H9 (cell line): ENCODE measurements around the gene CEP83. TPM values are rescaled to one million over a fixed set of nuclear protein-coding genes. Genes with fewer than 3 reads are reported as not detected.

ENCODE experiments used
- DNase-seq: peaks from one replicate; pipeline ENCODE4 v3.0.0-alpha.2; 2017
- H2AFZ ChIP-seq: one replicate; pipeline ENCODE4 v1.6.1; 2013; ENCODE audit warnings: mild to moderate bottlenecking, low read length, control low read depth, moderate library complexity
- H2AK5ac ChIP-seq: 2 replicates; pipeline ENCODE4 v1.6.1; 2013; ENCODE audit warnings: low read length, control low read depth, mixed read lengths; ENCODE audit not compliant: insufficient read length
- H2BK120ac ChIP-seq: one replicate; pipeline ENCODE4 v1.6.1; 2013; ENCODE audit warnings: low read depth, mild to moderate bottlenecking, low read length, control low read depth, inconsistent platforms; ENCODE audit not compliant: poor library complexity, severe bottlenecking
- H2BK12ac ChIP-seq: 2 replicates; pipeline ENCODE4 v1.6.1; 2013; ENCODE audit warnings: low read length, control low read depth, mixed read lengths, low read depth; ENCODE audit not compliant: insufficient read length
- H2BK15ac ChIP-seq: 2 replicates; pipeline ENCODE4 v1.6.1; 2013; ENCODE audit warnings: low read depth, low read length, control low read depth
- H2BK20ac ChIP-seq: one replicate; pipeline ENCODE4 v1.6.1; 2013; ENCODE audit warnings: low read depth, mild to moderate bottlenecking, low read length, control low read depth, inconsistent platforms; ENCODE audit not compliant: poor library complexity, severe bottlenecking
- H2BK5ac ChIP-seq: 2 replicates; pipeline ENCODE4 v1.6.1; 2013; ENCODE audit warnings: low read length, control low read depth, mixed read lengths; ENCODE audit not compliant: insufficient read length
- H3K14ac ChIP-seq: 2 replicates; pipeline ENCODE4 v1.6.1; 2013; ENCODE audit warnings: low read length, control low read depth; ENCODE audit not compliant: insufficient read depth
- H3K18ac ChIP-seq: 2 replicates; pipeline ENCODE4 v1.6.1; 2013; ENCODE audit warnings: low read depth, mild to moderate bottlenecking, mixed read lengths, low read length, control low read depth; ENCODE audit not compliant: insufficient read length
- H3K23ac ChIP-seq: 2 replicates; pipeline ENCODE4 v1.6.1; 2013; ENCODE audit warnings: low read length, control low read depth, mixed read lengths, low read depth; ENCODE audit not compliant: insufficient read length
- H3K23me2 ChIP-seq: 2 replicates; pipeline ENCODE4 v1.6.1; 2013; ENCODE audit warnings: low read depth, mild to moderate bottlenecking, mixed read lengths, low read length, control low read depth; ENCODE audit not compliant: insufficient read length, poor library complexity, severe bottlenecking
- H3K27ac ChIP-seq: 2 replicates; pipeline ENCODE4 v1.5.1; 2013; ENCODE audit warnings: low read length, control low read depth, mixed read lengths, low read depth; ENCODE audit not compliant: insufficient read length
- H3K27me3 ChIP-seq: 2 replicates; pipeline ENCODE4 v1.6.1; 2013; ENCODE audit warnings: low read length, control low read depth, inconsistent platforms; ENCODE audit not compliant: insufficient read depth
- H3K4ac ChIP-seq: 2 replicates; pipeline ENCODE4 v1.6.1; 2013; ENCODE audit warnings: low read depth, mild to moderate bottlenecking, control low read depth, inconsistent platforms, low read length, moderate library complexity
- H3K4me1 ChIP-seq: 2 replicates; pipeline ENCODE4 v1.6.1; 2013; ENCODE audit warnings: low read length, control low read depth, inconsistent platforms; ENCODE audit not compliant: insufficient read depth
- H3K4me2 ChIP-seq: 2 replicates; pipeline ENCODE4 v1.6.1; 2013; ENCODE audit warnings: low read length, control low read depth, mixed read lengths; ENCODE audit not compliant: insufficient read length, insufficient read depth
- H3K56ac ChIP-seq: 2 replicates; pipeline ENCODE4 v1.6.1; 2013; ENCODE audit warnings: low read depth, mild to moderate bottlenecking, mixed read lengths, low read length, control low read depth; ENCODE audit not compliant: insufficient read length
- H3K79me1 ChIP-seq: 2 replicates; pipeline ENCODE4 v1.6.1; 2013; ENCODE audit warnings: low read depth, mild to moderate bottlenecking, moderate library complexity, low read length, control low read depth, inconsistent platforms; ENCODE audit not compliant: insufficient read depth, poor library complexity, severe bottlenecking
- H3K79me2 ChIP-seq: 2 replicates; pipeline ENCODE4 v1.6.1; 2013; ENCODE audit warnings: low read length, control low read depth, inconsistent platforms; ENCODE audit not compliant: insufficient read depth
- H3K9ac ChIP-seq: 2 replicates; pipeline ENCODE4 v1.6.1; 2013; ENCODE audit warnings: low read length, control low read depth, mixed read lengths; ENCODE audit not compliant: insufficient read length; ENCODE audit errors: extremely low read depth
- H3K9me3 ChIP-seq: one replicate; pipeline ENCODE4 v1.6.1; 2013; ENCODE audit warnings: low read depth, low read length, inconsistent platforms; ENCODE audit not compliant: control insufficient read depth
- H3T11ph ChIP-seq: one replicate; pipeline ENCODE4 v1.6.1; 2013; ENCODE audit warnings: mild to moderate bottlenecking, low read length, control low read depth, inconsistent platforms
- H4K20me1 ChIP-seq: one replicate; pipeline ENCODE4 v1.6.1; 2013; ENCODE audit not compliant: control insufficient read depth, insufficient read length, insufficient read depth
- H4K5ac ChIP-seq: 2 replicates; pipeline ENCODE4 v1.6.1; 2013; ENCODE audit warnings: low read depth, mild to moderate bottlenecking, mixed read lengths, low read length, control low read depth; ENCODE audit not compliant: insufficient read length
- H4K8ac ChIP-seq: replicated peaks from 2 replicates; pipeline ENCODE4 v1.6.1; 2013; ENCODE audit warnings: low read length, control low read depth, mixed read lengths, low read depth; ENCODE audit not compliant: insufficient read length
- H4K91ac ChIP-seq: 2 replicates; pipeline ENCODE4 v1.6.1; 2013; ENCODE audit warnings: low read depth, mild to moderate bottlenecking, moderate library complexity, mixed read lengths, low read length, control low read depth; ENCODE audit not compliant: insufficient read length
- H3K27ac Mint-ChIP-seq, 3 experiments: 2 replicates in 2 of 3; 3 replicates in 1 of 3; pipeline ENCODE4 v1.8.0; 2020 to 2021; ENCODE audit warnings: mixed read lengths in 3 of 3, mild to moderate bottlenecking in 1 of 3, moderate library complexity in 1 of 3
- H3K27me3 Mint-ChIP-seq: 2 replicates; pipeline ENCODE4 v1.8.0; 2021; ENCODE audit warnings: low read depth, mild to moderate bottlenecking, moderate library complexity, mixed read lengths
- H3K36me3 Mint-ChIP-seq, 3 experiments: 2 replicates in 2 of 3; 3 replicates in 1 of 3; pipeline ENCODE4 v1.8.0; 2020 to 2021; ENCODE audit warnings: low read depth in 3 of 3, mixed read lengths in 3 of 3; ENCODE audit not compliant: insufficient read depth in 1 of 3
- H3K4me1 Mint-ChIP-seq, 2 experiments: 2 replicates each; pipeline ENCODE4 v1.8.0; 2020; ENCODE audit warnings: mixed read lengths in 2 of 2
- H3K4me3 Mint-ChIP-seq, 2 experiments: 2 replicates in 1 of 2; 3 replicates in 1 of 2; pipeline ENCODE4 v1.8.0; 2020 to 2021; ENCODE audit warnings: mild to moderate bottlenecking in 2 of 2, mixed read lengths in 2 of 2, moderate library complexity in 1 of 2
- H3K9me3 Mint-ChIP-seq, 2 experiments: 2 replicates in 1 of 2; 3 replicates in 1 of 2; pipeline ENCODE4 v1.8.0; 2020; ENCODE audit warnings: mild to moderate bottlenecking in 2 of 2, mixed read lengths in 2 of 2, moderate library complexity in 1 of 2
- CTCF ChIP-seq: fragments of 200-600 bp; sonication (generic); conservative IDR thresholded peaks from 3 replicates; pipeline ENCODE4 v1.8.0; 2021; ENCODE audit warnings: antibody characterized with exemption, mild to moderate bottlenecking
- WGBS: extraction: QIAGEN DNeasy Blood & Tissue Kit; methylation state at CpG from one replicate; pipeline ENCODE4 v1.1.7; 2013; ENCODE audit warnings: missing lambda C conversion rate, low lambda C conversion rate, mixed read lengths; ENCODE audit not compliant: insufficient read length; ENCODE audit errors: extremely low coverage; 5-methylcytosine and 5-hydroxymethylcytosine counted together
- total RNA-seq: library from RNA; stranded (reverse); gene quantifications from 2 replicates; pipeline ENCODE4 v1.2.1, GENCODE V29; 2021

Gene CEP83
- total RNA-seq, 1 experiment from 2014 or later: 26.5 TPM

- DNase-seq: no peak
- Histone ChIP-seq H3K23ac (no peak overlapping the region), H4K91ac (no peak overlapping the region), H3K4me1 (no peaks in the 10 kb centered on the region), H3K27me3 (no peaks in the 10 kb centered on the region), H3K4me2 (no peak overlapping the region), H3K9me3 (no peaks in the 10 kb centered on the region), H2BK5ac (no peak overlapping the region), H2BK15ac (no peak overlapping the region), H3K27ac (no peak overlapping the region), H3K4ac (no peak overlapping the region), H2BK12ac (no peak overlapping the region), H2BK120ac (no peak overlapping the region), H4K5ac (no peak overlapping the region), H4K20me1 (no peaks in the 10 kb centered on the region), H3K9ac (no peak overlapping the region), H3K14ac (no peak overlapping the region), H4K8ac (no peak overlapping the region), H2BK20ac (no peak overlapping the region), H3T11ph (no peak overlapping the region), H3K18ac (no peak overlapping the region), H3K79me1 (peaks cover 3% of the 10 kb centered on the region), H2AFZ (no peak overlapping the region), H2AK5ac (no peak overlapping the region), H3K23me2 (no peaks in the 10 kb centered on the region), H3K56ac (no peak overlapping the region), H3K79me2 (peaks cover 5% of the 10 kb centered on the region; the same call in 1 of the 2 replicates)
- Mint-ChIP-seq H3K36me3 (peaks cover 13 to 22% (median 22%) of the 10 kb centered on the region in 3 experiments), H3K27me3 (no peaks in the 10 kb centered on the region), H3K27ac (no peak overlapping the region), H3K4me3 (no peak overlapping the region), H3K9me3 (peaks cover 14 to 15% of the 10 kb centered on the region in 2 experiments), H3K4me1 (peaks cover 3 to 6% of the 10 kb centered on the region in 2 experiments; a peak in 3 of 4 replicates)
- no CpG with 5 or more reads among the region's 1 CpG for WGBS
- TF ChIP-seq CTCF: no peak
Measured at GRCh38 chr12:94445662-94446061, 14.0 kb downstream of the CEP83 start.
